ENCODE data around the gene CLUH. TPM values are rescaled to one million over a fixed set of nuclear protein-coding genes. Genes with fewer than 3 reads are reported as not detected.

CLUH gene
- total RNA-seq, 1 donor from 2014 or later = 41.9 TPM

DNA sequence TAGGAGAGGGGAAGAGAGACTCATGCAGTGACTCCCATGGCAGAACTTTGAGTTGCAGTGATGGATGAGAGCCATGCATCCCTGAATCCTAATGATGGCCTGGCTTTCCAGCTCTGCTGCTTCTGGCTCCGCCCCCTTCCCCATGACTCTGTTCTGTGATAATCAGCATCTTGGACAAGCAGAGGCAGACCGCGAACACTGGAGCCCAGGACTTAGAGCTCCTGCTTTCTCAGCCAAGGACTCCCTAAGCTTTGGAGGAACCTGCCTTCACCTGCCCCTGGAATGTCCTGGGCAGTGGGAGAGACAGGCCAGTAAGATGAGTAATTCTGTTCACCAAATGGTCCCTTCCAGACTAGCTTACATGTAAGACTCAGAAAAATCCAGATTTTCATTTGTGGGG is 25.4 kb upstream of the CLUH start:
- FAIRE-seq = peak; percentile 90
- TF ChIP-seq CTCF (IDR thresholded peaks at IDR 0.05; ENCODE audit: insufficient read depth, low read length, severe bottlenecking) = no peak
- H3K4me3 ChIP-seq (ENCODE audit: low read depth, low read length) = no peak overlapping the region
- peak; percentile 99 for DNase-seq (ENCODE audit: low read depth)
- no peaks in the 10 kb centered on the region for H3K27me3 ChIP-seq (ENCODE audit: control insufficient read depth, insufficient read depth, low read length)
- no peaks in the 10 kb centered on the region for H3K36me3 ChIP-seq (ENCODE audit: control insufficient read depth, insufficient read depth, low read length)

DNA sequence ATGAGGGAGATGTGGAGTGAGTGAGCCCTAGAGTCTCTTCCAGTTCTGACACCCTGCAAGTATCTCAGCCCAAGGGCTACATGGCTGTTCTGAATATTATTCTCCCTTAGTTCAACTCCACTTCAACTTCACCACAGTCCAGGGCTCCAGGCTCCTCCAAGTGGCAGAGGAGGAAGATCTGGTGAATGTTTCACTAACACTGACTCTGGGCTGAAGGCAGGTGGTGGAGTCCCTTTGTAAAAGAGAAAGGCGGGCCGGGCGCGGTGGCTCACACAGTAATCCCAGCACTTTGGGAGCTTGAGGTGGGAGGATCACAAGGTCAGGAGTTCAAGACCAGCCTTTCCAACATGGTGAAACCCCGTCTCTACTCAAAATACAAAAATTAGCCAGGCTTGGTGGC is 24.3 kb upstream of the CLUH start:
- no peak for TF ChIP-seq CTCF (IDR thresholded peaks at IDR 0.05; ENCODE audit: insufficient read depth, low read length, severe bottlenecking)
- DNase-seq (ENCODE audit: low read depth) (no peak), FAIRE-seq (no peak)
- H3K27me3 ChIP-seq (ENCODE audit: control insufficient read depth, insufficient read depth, low read length) = peaks cover 3% of the 10 kb centered on the region
- H3K4me3 ChIP-seq (ENCODE audit: low read depth, low read length) = no peak overlapping the region
- no peaks in the 10 kb centered on the region for H3K36me3 ChIP-seq (ENCODE audit: control insufficient read depth, insufficient read depth, low read length)

DNA sequence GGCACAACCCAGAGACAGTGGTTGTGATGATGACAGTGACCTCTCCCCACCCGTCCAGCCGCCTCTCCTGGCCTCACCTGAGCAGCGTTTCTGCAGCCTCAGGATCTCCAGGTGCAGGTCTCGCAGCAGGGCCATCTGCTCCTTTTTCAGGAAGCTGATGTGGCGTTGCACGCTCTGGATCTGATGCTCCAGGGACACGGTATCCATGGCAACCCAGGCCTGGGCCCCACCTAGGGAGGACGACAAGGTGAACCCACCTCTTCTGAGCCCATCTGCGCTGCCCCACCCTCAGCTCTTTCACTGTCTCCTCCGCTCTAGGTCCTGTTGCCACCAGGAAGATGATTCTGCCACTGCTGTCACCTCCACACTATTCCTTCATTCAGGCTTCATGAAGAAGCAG is 23.4 kb upstream of the CLUH start:
- H3K36me3 ChIP-seq (ENCODE audit: control insufficient read depth, insufficient read depth, low read length) = no peaks in the 10 kb centered on the region
- no peak for FAIRE-seq
- TF ChIP-seq CTCF (IDR thresholded peaks at IDR 0.05; ENCODE audit: insufficient read depth, low read length, severe bottlenecking) = no peak

DNA sequence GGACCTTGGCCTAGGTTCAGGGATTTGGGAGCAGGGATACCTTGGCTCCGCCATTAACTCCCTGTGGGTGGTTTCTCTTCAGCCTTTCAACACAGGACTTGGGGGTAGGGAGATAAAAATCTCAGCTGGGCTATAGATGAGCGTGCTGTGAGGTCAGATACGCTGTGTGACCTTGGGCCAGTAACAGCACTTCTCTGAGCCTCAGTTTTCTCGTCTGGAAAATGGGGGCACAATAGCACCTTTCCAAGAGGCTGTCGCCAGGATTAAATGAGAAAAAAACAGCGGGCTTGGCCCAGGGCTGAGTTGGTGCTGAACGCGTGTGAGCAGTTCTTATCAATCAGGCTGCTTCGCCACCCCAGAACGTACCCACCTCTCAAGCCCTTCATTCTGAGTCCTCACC is 20.2 kb upstream of the CLUH start:
- DNase-seq (ENCODE audit: low read depth) (no peak), FAIRE-seq (no peak)
- no peak for TF ChIP-seq CTCF (IDR thresholded peaks at IDR 0.05; ENCODE audit: insufficient read depth, low read length, severe bottlenecking)

More for the DNA sequence above, 23.4 kb upstream of the CLUH start:
- H3K27me3 ChIP-seq (ENCODE audit: control insufficient read depth, insufficient read depth, low read length) = peaks cover 3% of the 10 kb centered on the region
- no peak overlapping the region for H3K4me3 ChIP-seq (ENCODE audit: low read depth, low read length)
- DNase-seq (ENCODE audit: low read depth) = no peak

GRCh38 chr17:2730764-2731353 is 19.3 kb upstream of the CLUH start:
- no peak for FAIRE-seq
- peaks cover 3% of the 10 kb centered on the region for H3K27me3 ChIP-seq (ENCODE audit: control insufficient read depth, insufficient read depth, low read length)

More for the DNA sequence above, 20.2 kb upstream of the CLUH start:
- H3K27me3 ChIP-seq (ENCODE audit: control insufficient read depth, insufficient read depth, low read length) = peaks cover 3% of the 10 kb centered on the region
- H3K4me3 ChIP-seq (ENCODE audit: low read depth, low read length) = no peak overlapping the region
- H3K36me3 ChIP-seq (ENCODE audit: control insufficient read depth, insufficient read depth, low read length) = no peaks in the 10 kb centered on the region

More at GRCh38 chr17:2730764-2731353, 19.3 kb upstream of the CLUH start:
- no peaks in the 10 kb centered on the region for H3K36me3 ChIP-seq (ENCODE audit: control insufficient read depth, insufficient read depth, low read length)
- H3K4me3 ChIP-seq (ENCODE audit: low read depth, low read length) = no peak overlapping the region
- DNase-seq (ENCODE audit: low read depth) = no peak
- no peak for TF ChIP-seq CTCF (IDR thresholded peaks at IDR 0.05; ENCODE audit: insufficient read depth, low read length, severe bottlenecking)

All from bronchial epithelial cell (primary cell).